Measurements from ENCODE around the gene LRRC28.

LRRC28 gene

DNA sequence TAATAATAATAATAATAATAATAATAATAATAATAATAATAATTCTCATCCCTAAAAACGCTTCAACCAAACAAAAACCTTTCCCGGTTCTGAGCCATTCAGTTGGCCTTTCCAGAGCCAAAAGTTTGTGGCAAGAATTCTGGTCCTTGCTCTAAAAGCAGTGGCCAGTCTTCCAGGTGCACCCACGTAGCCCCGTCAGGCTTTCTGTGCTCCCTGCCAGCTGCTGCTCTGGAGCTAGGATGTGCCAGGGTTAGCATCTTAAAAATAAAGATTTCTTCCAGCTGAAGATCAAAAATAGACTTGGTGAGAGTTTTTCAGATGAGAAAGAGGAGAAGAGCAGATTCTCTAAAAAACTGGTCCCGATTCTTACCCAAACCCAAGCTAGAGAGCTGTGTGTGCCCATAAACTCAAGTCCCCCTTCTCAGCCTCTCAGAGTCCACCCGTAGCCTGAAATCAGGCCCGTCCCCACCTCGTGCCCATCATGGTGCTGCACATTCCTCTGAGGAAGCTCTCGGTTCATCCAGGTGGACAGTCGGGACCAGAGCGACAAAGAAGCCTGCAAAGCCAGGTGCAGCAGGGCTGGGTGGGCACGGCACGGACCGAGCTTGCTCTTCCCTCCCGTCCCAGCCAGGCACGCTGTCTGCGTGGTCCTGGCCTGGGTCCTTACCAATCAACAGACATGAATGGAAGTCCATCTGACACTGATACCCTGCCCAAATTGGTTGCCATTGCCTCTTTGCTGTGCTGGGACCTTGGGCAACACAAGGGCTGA, 155.6 kb downstream of the LRRC28 start:
- H3K9ac ChIP-seq (ENCODE audit: low read depth, low read length) = no peak overlapping the region
- no peak overlapping the region for H3K4me3 ChIP-seq (ENCODE audit: low read depth, low read length)
- H3K36me3 ChIP-seq (ENCODE audit: control insufficient read depth, insufficient read depth, low read length) = no peaks in the 10 kb centered on the region
- H3K9me3 ChIP-seq (ENCODE audit: control insufficient read depth, insufficient read depth, low read length) = no peaks in the 10 kb centered on the region
- H3K4me1 ChIP-seq (ENCODE audit: control insufficient read depth, insufficient read depth, low read length) = no peaks in the 10 kb centered on the region
- no peaks in the 10 kb centered on the region for H3K27me3 ChIP-seq (ENCODE audit: control insufficient read depth, insufficient read depth, low read length)

- Histone ChIP-seq H3K27me3 (ENCODE audit: control insufficient read depth, insufficient read depth, low read length) (no peaks in the 10 kb centered on the region), H3K9me3 (ENCODE audit: control insufficient read depth, insufficient read depth, low read length) (no peaks in the 10 kb centered on the region), H3K4me1 (ENCODE audit: control insufficient read depth, insufficient read depth, low read length) (no peaks in the 10 kb centered on the region), H3K36me3 (ENCODE audit: control insufficient read depth, insufficient read depth, low read length) (no peaks in the 10 kb centered on the region), H3K4me3 (ENCODE audit: low read depth, low read length) (no peak overlapping the region), H3K9ac (ENCODE audit: low read depth, low read length) (no peak overlapping the region)
These were observed 156.4 kb downstream of the LRRC28 start for GRCh38 chr15:99407716-99408115.

GRCh38 chr15:99408236-99409096, 157.2 kb downstream of the LRRC28 start:
- no peaks in the 10 kb centered on the region for H3K4me1 ChIP-seq (ENCODE audit: control insufficient read depth, insufficient read depth, low read length)
- no peaks in the 10 kb centered on the region for H3K36me3 ChIP-seq (ENCODE audit: control insufficient read depth, insufficient read depth, low read length)
- H3K9ac ChIP-seq (ENCODE audit: low read depth, low read length) = no peak overlapping the region
- H3K9me3 ChIP-seq (ENCODE audit: control insufficient read depth, insufficient read depth, low read length) = no peaks in the 10 kb centered on the region
- H3K27me3 ChIP-seq (ENCODE audit: control insufficient read depth, insufficient read depth, low read length) = no peaks in the 10 kb centered on the region
- no peak overlapping the region for H3K4me3 ChIP-seq (ENCODE audit: low read depth, low read length)

GRCh38 chr15:99409097-99409473, 157.8 kb downstream of the LRRC28 start:
- H3K9ac ChIP-seq (ENCODE audit: low read depth, low read length) = no peak overlapping the region
- H3K4me3 ChIP-seq (ENCODE audit: low read depth, low read length) = no peak overlapping the region

GRCh38 chr15:99409560-99409959, 158.3 kb downstream of the LRRC28 start:
- Histone ChIP-seq H3K4me3 (ENCODE audit: low read depth, low read length) (no peak overlapping the region), H3K36me3 (ENCODE audit: control insufficient read depth, insufficient read depth, low read length) (no peaks in the 10 kb centered on the region), H3K27me3 (ENCODE audit: control insufficient read depth, insufficient read depth, low read length) (no peaks in the 10 kb centered on the region), H3K9me3 (ENCODE audit: control insufficient read depth, insufficient read depth, low read length) (no peaks in the 10 kb centered on the region), H3K9ac (ENCODE audit: low read depth, low read length) (no peak overlapping the region), H3K4me1 (ENCODE audit: control insufficient read depth, insufficient read depth, low read length) (no peaks in the 10 kb centered on the region)

More at GRCh38 chr15:99409097-99409473, 157.8 kb downstream of the LRRC28 start:
- Histone ChIP-seq H3K27me3 (ENCODE audit: control insufficient read depth, insufficient read depth, low read length) (no peaks in the 10 kb centered on the region), H3K4me1 (ENCODE audit: control insufficient read depth, insufficient read depth, low read length) (no peaks in the 10 kb centered on the region), H3K9me3 (ENCODE audit: control insufficient read depth, insufficient read depth, low read length) (no peaks in the 10 kb centered on the region), H3K36me3 (ENCODE audit: control insufficient read depth, insufficient read depth, low read length) (no peaks in the 10 kb centered on the region)

DNA sequence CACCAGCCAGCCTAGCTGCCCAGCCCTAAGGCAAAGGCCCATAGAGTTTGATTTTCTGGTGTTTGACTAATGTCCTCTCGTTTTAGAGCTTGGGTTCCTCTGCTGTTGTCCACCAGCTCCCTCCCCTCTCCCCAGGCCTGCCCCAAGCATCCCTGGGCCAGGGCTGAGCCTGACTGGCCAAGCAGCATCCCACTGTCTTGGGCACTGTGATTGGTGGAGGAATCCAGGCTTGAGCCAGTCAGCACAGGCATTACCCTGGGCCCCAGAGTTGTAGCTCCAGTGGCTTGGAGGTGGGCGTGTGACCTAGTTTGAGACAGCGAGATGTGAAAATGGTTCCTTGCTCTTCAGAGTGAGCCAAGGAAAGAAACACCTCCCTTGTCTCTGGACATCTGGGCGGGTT, 159.2 kb downstream of the LRRC28 start:
- no peaks in the 10 kb centered on the region for H3K4me1 ChIP-seq (ENCODE audit: control insufficient read depth, insufficient read depth, low read length)
- no peak overlapping the region for H3K9ac ChIP-seq (ENCODE audit: low read depth, low read length)
- H3K27me3 ChIP-seq (ENCODE audit: control insufficient read depth, insufficient read depth, low read length) = no peaks in the 10 kb centered on the region
- H3K4me3 ChIP-seq (ENCODE audit: low read depth, low read length) = no peak overlapping the region
- no peaks in the 10 kb centered on the region for H3K9me3 ChIP-seq (ENCODE audit: control insufficient read depth, insufficient read depth, low read length)
- H3K36me3 ChIP-seq (ENCODE audit: control insufficient read depth, insufficient read depth, low read length) = no peaks in the 10 kb centered on the region

- Histone ChIP-seq H3K4me3 (ENCODE audit: low read depth, low read length) (no peak overlapping the region), H3K9ac (ENCODE audit: low read depth, low read length) (no peak overlapping the region), H3K9me3 (ENCODE audit: control insufficient read depth, insufficient read depth, low read length) (no peaks in the 10 kb centered on the region), H3K27me3 (ENCODE audit: control insufficient read depth, insufficient read depth, low read length) (no peaks in the 10 kb centered on the region), H3K36me3 (ENCODE audit: control insufficient read depth, insufficient read depth, low read length) (no peaks in the 10 kb centered on the region), H3K4me1 (ENCODE audit: control insufficient read depth, insufficient read depth, low read length) (no peaks in the 10 kb centered on the region)
These were observed 160.0 kb downstream of the LRRC28 start for GRCh38 chr15:99411234-99411633.

DNA sequence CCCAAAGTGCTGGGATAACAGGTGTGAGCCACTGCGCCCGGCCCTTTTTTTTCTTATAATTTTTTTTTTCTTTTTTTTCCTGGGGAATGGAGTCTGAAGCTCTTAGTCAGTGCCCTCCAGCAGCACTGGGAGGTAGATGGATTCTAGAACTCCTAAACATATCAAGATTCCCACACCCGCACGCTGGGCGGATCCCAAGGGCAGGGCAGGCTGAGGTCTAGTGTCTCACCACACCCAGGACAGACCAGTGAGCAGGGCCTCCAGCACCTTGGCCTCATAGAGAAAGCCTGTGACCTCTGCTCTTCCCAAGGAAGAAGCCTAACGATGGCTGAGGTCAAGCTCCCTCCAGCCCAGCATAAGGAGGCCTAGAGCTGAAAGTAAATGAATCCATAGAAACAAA, 160.8 kb downstream of the LRRC28 start:
- no peaks in the 10 kb centered on the region for H3K9me3 ChIP-seq (ENCODE audit: control insufficient read depth, insufficient read depth, low read length)
- H3K9ac ChIP-seq (ENCODE audit: low read depth, low read length) = no peak overlapping the region
- H3K27me3 ChIP-seq (ENCODE audit: control insufficient read depth, insufficient read depth, low read length) = no peaks in the 10 kb centered on the region
- no peaks in the 10 kb centered on the region for H3K36me3 ChIP-seq (ENCODE audit: control insufficient read depth, insufficient read depth, low read length)
- no peak overlapping the region for H3K4me3 ChIP-seq (ENCODE audit: low read depth, low read length)
- H3K4me1 ChIP-seq (ENCODE audit: control insufficient read depth, insufficient read depth, low read length) = no peaks in the 10 kb centered on the region

DNA sequence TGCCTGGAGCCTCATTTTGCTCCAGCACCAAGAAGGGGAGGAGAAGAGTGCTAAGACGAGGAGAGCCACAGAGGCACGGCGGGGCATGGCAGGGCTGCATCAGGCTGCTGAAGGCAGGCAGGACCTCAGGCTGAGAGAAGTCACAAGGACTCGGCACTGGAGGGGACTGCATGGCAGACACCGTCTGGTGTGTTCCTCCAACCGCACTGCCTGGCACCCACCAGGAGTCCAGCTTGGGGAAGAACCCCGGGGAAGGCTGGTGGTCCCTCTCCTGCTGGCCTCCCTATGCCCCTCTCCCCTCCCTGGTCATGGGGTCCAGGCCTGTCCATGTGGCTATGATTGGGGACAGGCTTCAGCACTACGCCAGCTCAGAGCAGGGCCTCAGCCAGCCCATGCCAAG, 161.3 kb downstream of the LRRC28 start:
- Histone ChIP-seq H3K9ac (ENCODE audit: low read depth, low read length) (no peak overlapping the region), H3K9me3 (ENCODE audit: control insufficient read depth, insufficient read depth, low read length) (no peaks in the 10 kb centered on the region), H3K4me1 (ENCODE audit: control insufficient read depth, insufficient read depth, low read length) (no peaks in the 10 kb centered on the region), H3K4me3 (ENCODE audit: low read depth, low read length) (no peak overlapping the region), H3K27me3 (ENCODE audit: control insufficient read depth, insufficient read depth, low read length) (no peaks in the 10 kb centered on the region), H3K36me3 (ENCODE audit: control insufficient read depth, insufficient read depth, low read length) (no peaks in the 10 kb centered on the region)

GRCh38 chr15:99413955-99414754, 162.9 kb downstream of the LRRC28 start:
- H3K4me1 ChIP-seq (ENCODE audit: control insufficient read depth, insufficient read depth, low read length) = no peaks in the 10 kb centered on the region
- H3K27me3 ChIP-seq (ENCODE audit: control insufficient read depth, insufficient read depth, low read length) = no peaks in the 10 kb centered on the region
- H3K36me3 ChIP-seq (ENCODE audit: control insufficient read depth, insufficient read depth, low read length) = no peaks in the 10 kb centered on the region
- no peak overlapping the region for H3K9ac ChIP-seq (ENCODE audit: low read depth, low read length)
- no peaks in the 10 kb centered on the region for H3K9me3 ChIP-seq (ENCODE audit: control insufficient read depth, insufficient read depth, low read length)
- no peak overlapping the region for H3K4me3 ChIP-seq (ENCODE audit: low read depth, low read length)

DNA sequence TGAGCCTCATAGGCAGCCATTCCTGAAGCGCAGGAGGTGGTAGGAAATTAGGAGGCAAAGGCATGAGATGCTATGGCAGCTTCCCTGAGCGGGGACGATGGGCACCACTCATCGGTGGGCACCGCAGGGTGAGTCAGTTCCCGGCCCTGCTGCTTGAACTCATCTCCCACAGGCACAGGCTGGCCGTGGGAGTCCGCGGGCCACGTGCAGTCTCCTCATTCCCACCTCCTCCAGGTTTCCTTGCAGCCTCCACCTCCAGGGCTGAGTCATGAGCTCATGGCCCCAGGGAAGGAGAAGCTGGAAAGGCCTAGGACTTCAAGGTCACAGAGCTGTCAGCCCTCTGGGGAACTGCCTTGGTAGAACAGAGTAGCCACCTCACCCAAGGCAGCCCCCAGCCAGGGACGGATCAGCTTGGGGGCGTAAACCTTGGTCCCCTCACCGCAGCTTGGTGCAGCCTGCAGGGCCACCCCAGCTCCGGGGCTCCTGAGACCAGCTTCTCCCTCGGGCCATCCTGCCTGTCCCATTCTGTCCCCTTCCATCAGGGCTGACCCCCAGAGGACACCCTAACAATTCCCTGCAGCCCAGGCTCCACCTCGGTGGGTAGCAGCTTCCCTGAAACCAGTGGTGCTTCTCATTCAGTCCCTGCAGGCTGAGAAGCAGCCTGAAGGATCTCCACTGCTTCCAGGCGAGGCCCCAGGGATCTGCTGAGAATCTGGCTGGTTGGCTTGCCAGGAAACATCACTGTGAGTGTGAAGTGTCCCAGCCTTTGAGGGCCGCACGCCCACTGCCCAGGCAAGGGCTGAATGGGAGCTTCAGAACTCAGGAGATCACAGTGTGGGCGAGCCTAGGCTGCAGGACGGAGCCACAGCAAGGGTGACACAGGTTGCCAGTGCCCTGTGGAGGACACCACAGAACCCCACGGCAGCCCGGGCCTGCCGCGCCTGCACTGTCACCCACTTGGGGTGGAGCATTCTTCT, 163.8 kb downstream of the LRRC28 start:
- Histone ChIP-seq H3K9ac (ENCODE audit: low read depth, low read length) (no peak overlapping the region), H3K4me1 (ENCODE audit: control insufficient read depth, insufficient read depth, low read length) (no peaks in the 10 kb centered on the region), H3K9me3 (ENCODE audit: control insufficient read depth, insufficient read depth, low read length) (no peaks in the 10 kb centered on the region), H3K27me3 (ENCODE audit: control insufficient read depth, insufficient read depth, low read length) (no peaks in the 10 kb centered on the region), H3K36me3 (ENCODE audit: control insufficient read depth, insufficient read depth, low read length) (no peaks in the 10 kb centered on the region), H3K4me3 (ENCODE audit: low read depth, low read length) (no peak overlapping the region)

Measured in iPS-15b (cell line).